Mesothelial cell of epicardium (in vitro differentiated cells): ENCODE results near the gene GTF2A1L. TPM values are rescaled to one million over a fixed set of nuclear protein-coding genes. Genes with fewer than 3 reads are reported as not detected.

ENCODE experiments used
- DNase-seq, 2 experiments: peaks; one replicate each; pipeline ENCODE4 v3.0.0; 2021; ENCODE audit warnings: low spot score in 2 of 2; ENCODE audit not compliant: unreplicated experiment in 2 of 2
- H3K27ac Mint-ChIP-seq: 2 replicates; pipeline ENCODE4 v1.8.0; 2021; ENCODE audit warnings: mixed read lengths
- H3K27me3 Mint-ChIP-seq: 2 replicates; pipeline ENCODE4 v1.8.0; 2021; ENCODE audit warnings: low read depth, mixed read lengths
- H3K36me3 Mint-ChIP-seq: 2 replicates; pipeline ENCODE4 v1.8.0; 2021; ENCODE audit warnings: mixed read lengths
- H3K4me1 Mint-ChIP-seq: 2 replicates; pipeline ENCODE4 v1.8.0; 2021; ENCODE audit warnings: mixed read lengths
- H3K4me3 Mint-ChIP-seq: 2 replicates; pipeline ENCODE4 v1.8.0; 2021; ENCODE audit warnings: mild to moderate bottlenecking, moderate library complexity, mixed read lengths
- H3K9me3 Mint-ChIP-seq: 2 replicates; pipeline ENCODE4 v1.8.0; 2021; ENCODE audit warnings: mixed read lengths
- CTCF ChIP-seq: fragments of 200-600 bp; sonication (generic); IDR thresholded peaks from one replicate; pipeline ENCODE4 v1.5.0; 2021; ENCODE audit warnings: antibody characterized with exemption; ENCODE audit not compliant: unreplicated experiment
- total RNA-seq: library from RNA; stranded (reverse); gene quantifications from 3 replicates; pipeline ENCODE4 v1.2.1, GENCODE V29; 2021

The GTF2A1L gene
- total RNA-seq, 1 donor from 2014 or later, result 0.69 TPM

- H3K27ac Mint-ChIP-seq, result no peak overlapping the region
- no peaks in the 10 kb centered on the region for H3K27me3 Mint-ChIP-seq
- H3K4me3 Mint-ChIP-seq, result no peak overlapping the region
- H3K4me1 Mint-ChIP-seq, result peaks cover 13% of the 10 kb centered on the region
- no peaks in the 10 kb centered on the region for H3K9me3 Mint-ChIP-seq
- no peak for DNase-seq
- no peak for TF ChIP-seq CTCF
- H3K36me3 Mint-ChIP-seq, result no peaks in the 10 kb centered on the region
These were observed 103.5 kb downstream of the GTF2A1L start for GRCh38 chr2:48721158-48721557.

- Mint-ChIP-seq H3K4me3 (no peak overlapping the region), H3K4me1 (peaks cover 11% of the 10 kb centered on the region), H3K9me3 (no peaks in the 10 kb centered on the region), H3K27ac (no peak overlapping the region), H3K36me3 (no peaks in the 10 kb centered on the region), H3K27me3 (no peaks in the 10 kb centered on the region)
- no peak for TF ChIP-seq CTCF
- no peak for DNase-seq
These were observed 104.7 kb downstream of the GTF2A1L start for GRCh38 chr2:48722391-48722790.

- H3K4me1 Mint-ChIP-seq, result peaks cover 11% of the 10 kb centered on the region
- H3K9me3 Mint-ChIP-seq, result no peaks in the 10 kb centered on the region
- DNase-seq, result no peak
- H3K27ac Mint-ChIP-seq, result no peak overlapping the region
- TF ChIP-seq CTCF, result no peak
- H3K4me3 Mint-ChIP-seq, result no peak overlapping the region
- H3K36me3 Mint-ChIP-seq, result no peaks in the 10 kb centered on the region
- no peaks in the 10 kb centered on the region for H3K27me3 Mint-ChIP-seq
These were observed 105.5 kb downstream of the GTF2A1L start for GRCh38 chr2:48723129-48723528.

- Mint-ChIP-seq H3K27ac (no peak overlapping the region), H3K27me3 (no peaks in the 10 kb centered on the region), H3K36me3 (no peaks in the 10 kb centered on the region), H3K4me3 (no peak overlapping the region), H3K9me3 (no peaks in the 10 kb centered on the region), H3K4me1 (peaks cover 11% of the 10 kb centered on the region)
- no peak for DNase-seq
- TF ChIP-seq CTCF, result no peak
These were observed 106.6 kb downstream of the GTF2A1L start for GRCh38 chr2:48724278-48724677.

- Mint-ChIP-seq H3K27ac (no peak overlapping the region), H3K36me3 (no peaks in the 10 kb centered on the region), H3K27me3 (no peaks in the 10 kb centered on the region), H3K4me3 (no peak overlapping the region), H3K9me3 (no peaks in the 10 kb centered on the region), H3K4me1 (peaks cover 9% of the 10 kb centered on the region)
- DNase-seq, result no peak
- TF ChIP-seq CTCF, result no peak
These were observed 108.2 kb downstream of the GTF2A1L start for GRCh38 chr2:48725696-48726494.
